CD4-positive, alpha-beta T cell treated with Interleukin-6 at 100 ng/mL for 8 hours (primary cell): ENCODE measurements around the gene RPL39L.
A peak's percentile ranks its signal among the peaks of the same experiment; 100 is the strongest.
"Not testable (repeated sequence)": the region's sequence is repeated elsewhere in the genome, so short reads cannot be mapped to it uniquely, and the experiment has no call there.

Experiments used
- DNase-seq: peaks from one replicate; pipeline ENCODE4 v3.0.0-alpha.2; 2020; ENCODE audit warnings: mixed read lengths, low spot score

RPL39L gene

GRCh38 chr3:187139126-187139894, at the start of gene RPL39L:
TSS of gene RPL39L (minus strand) at chr3:187139496. CDS start at chr3:187121300, 18,196 bp downstream.
- peak; percentile 93 for DNase-seq

GRCh38 chr3:187188931-187189330, 49.6 kb upstream of the RPL39L start:
- no peak for DNase-seq

GRCh38 chr3:187186801-187187421, 47.6 kb upstream of the RPL39L start:
- no peak for DNase-seq

- DNase-seq, result no peak
Measured at GRCh38 chr3:187186375-187186774, 47.1 kb upstream of the RPL39L start.

DNA sequence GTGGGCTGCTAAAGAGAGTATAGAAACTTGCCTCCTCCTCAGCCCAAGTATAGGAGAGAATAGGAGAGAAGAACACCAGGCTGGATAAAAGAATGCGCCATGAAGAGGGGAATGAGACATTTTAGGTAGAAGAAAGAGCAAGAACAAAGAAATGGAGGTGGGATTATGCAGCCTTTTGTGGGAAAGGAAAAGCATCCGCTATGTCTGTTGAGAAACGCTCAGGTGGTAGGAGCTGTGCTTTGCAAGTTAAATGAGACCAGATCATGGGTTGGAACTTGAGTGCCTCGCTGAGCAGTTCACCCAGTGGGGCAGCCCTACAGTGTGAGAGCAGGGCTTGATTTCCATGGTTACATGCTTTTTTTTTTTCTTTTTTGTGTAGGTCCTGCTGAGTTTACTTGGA, 46.5 kb upstream of the RPL39L start:
- no peak for DNase-seq

DNA sequence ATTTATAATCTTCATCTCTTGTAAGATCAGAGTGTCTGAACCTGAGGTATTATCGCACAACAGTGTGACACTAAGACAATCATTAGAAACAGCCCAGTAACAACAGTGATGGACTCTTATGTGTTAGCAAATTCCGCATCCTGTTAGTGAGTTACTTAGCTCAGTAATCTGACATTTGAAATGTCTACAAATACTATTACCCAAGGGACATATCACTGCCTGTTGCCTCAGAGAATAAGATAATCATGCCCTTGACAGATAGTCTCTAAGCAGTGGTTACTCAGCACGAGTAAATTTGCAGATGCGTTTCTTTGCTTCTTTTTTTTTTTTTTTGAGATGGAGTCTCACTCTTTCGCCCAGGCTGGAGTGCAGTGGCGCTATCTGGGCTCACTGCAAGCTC, 44.6 kb upstream of the RPL39L start:
- no peak for DNase-seq

- no peak for DNase-seq
Measured at GRCh38 chr3:187183210-187183862, 44.0 kb upstream of the RPL39L start.

- no peak for DNase-seq
Measured at GRCh38 chr3:187181454-187182170, 42.3 kb upstream of the RPL39L start.

GRCh38 chr3:187172929-187173328, 33.6 kb upstream of the RPL39L start:
- no peak for DNase-seq

DNA sequence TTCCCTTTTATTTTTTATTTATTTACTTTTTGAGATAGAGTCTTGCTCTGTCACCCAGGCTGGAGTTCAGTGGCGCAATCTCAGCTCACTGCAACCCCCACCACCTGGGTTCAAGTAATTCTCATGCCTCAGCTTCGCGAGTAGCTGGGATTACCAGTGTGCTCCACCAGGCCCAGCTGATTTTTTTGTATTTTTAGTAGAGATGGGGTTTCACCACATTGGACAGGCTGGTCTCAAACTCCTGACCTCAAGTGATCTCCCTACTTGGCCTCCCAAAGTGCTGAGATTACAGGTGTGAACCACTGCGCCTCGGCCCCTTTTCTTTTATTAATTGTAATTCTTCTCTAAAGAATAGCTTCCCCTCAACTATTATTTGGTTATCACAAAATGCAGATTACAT, 31.6 kb upstream of the RPL39L start:
- not testable (repeated sequence) for DNase-seq

DNA sequence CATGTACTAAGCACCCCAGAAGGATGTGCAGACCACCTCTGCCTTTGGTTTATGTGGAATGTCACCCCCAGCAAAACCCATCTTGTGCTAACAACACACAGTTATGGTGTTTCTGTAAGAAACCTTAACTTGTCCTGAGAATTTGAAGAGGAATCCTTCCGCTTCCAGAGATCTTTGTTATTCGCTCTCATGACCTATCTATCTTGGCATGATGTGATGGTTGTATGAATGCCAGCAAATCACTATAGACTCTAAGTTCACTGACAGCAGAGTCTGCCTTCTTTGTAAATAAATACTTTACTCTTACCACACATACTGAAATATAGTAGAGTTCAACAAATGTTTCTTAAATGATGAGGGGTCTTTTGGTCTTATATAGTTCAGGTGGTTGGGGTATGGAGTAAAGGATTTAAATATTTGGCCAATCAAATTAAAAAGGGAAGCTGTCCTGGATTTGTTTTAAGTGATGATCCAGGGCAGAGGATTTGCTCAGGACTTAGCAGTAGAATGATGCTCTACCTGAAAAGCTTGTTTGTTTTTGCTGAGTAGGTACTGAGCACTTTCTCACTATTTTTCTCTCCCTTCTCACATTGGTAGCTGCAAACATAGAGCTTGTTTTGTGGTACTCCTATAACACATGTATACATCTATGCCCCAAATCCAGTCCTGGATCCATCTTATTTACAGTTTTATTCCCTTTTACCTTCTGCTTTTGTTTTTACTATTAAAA, 30.1 kb upstream of the RPL39L start:
- DNase-seq, result no peak

GRCh38 chr3:187167777-187168176, 28.5 kb upstream of the RPL39L start:
- no peak for DNase-seq

DNA sequence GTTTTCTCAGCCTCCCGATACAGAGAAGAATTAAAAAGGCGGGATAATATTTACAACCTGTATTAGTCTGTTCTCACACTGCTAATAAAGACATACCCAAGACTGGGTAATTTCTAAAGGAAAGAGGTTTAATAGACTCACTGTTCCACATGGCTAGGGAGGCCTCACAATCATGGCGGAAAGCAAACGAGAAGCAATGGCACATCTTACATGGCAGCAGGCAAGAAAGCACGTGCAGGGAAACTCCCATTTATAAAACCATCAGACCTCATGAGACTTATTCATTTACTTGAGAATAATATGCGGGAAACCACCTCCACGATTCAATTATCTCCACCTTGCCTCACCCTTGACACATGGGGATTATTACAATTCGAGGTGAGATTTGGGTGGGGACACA, 27.5 kb upstream of the RPL39L start:
- DNase-seq, result no peak

GRCh38 chr3:187165144-187165543, 25.8 kb upstream of the RPL39L start:
- peak; percentile 62 for DNase-seq

GRCh38 chr3:187162265-187162953, 23.1 kb upstream of the RPL39L start:
- DNase-seq, result no peak

DNA sequence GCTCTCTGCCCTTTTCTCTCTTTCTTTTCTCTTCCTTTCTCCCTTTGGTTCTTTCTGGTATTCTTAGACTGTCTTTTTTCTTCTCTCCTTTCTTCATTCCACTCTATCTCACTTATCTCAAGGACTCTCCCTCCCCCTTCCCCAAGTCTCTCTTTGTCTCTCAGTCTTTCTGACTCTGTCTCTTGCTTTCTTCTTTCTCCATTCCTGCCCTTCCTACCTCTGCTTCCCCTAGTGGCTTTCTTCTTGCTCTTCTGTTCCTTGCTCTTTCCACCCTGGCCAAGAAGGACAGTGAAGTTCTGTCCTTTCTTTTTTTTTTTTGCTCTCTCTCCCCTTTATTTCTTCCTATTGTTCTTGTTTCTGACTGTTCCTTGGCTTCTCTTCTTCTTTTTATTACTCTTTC, 22.3 kb upstream of the RPL39L start:
- no peak for DNase-seq

GRCh38 chr3:187150599-187150998, 11.3 kb upstream of the RPL39L start:
- peak; percentile 53 for DNase-seq

DNA sequence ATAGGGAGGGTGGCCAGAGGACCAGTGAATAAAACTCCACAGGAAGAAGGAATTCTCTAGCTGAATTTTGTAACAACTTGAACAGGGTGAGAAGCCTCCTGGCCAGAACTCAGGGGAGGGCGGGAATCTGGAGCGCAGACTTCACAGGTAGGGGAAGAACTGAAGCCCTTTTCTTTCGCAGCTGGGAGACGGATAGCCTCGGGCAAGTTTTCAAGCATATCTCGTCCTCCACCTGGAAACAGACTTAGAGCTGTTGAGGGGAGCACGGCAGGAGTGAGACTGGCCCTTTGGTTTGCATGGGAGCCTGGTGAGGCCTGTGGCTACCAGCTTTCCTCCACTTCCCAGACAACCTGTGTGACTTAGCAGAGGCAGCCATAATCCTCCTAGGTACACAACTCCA, 10.9 kb upstream of the RPL39L start:
- no peak for DNase-seq

- no peak for DNase-seq
Measured at GRCh38 chr3:187146389-187146788, 7.1 kb upstream of the RPL39L start.

DNA sequence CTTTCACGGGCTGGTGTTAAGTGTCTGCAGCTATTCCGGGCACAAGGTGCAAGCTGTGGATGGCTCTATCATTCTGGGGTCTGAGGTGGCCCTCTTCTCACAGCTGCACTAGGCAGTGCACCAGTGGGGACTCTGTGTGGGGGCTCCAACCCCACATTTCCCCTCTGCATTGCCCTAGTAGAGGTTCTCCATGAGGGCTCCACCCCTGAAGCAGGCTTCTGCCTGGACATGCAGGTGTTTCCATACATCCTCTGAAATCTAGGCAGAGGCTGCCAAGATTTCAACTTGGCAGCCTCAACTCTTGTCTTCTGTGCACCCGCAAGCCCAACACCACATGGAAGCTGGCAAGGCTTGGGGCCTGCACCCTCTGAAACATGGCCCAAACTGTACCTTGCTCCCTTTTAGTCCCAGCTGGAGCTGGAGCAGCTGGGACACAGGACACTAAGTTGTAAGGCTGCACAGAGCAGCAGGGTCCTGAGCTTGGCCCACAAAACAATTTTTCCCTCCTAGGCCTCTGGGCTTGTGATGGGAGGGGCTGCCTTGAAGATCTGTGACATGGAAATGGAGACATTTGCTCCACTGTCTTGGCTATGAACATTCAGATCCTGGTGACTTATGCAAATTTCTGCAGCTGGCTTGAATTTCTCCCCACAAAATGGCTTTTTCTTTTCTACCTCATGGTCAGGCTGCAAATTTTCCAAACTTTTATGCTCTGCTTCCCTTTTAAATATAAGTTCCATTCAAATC, 6.0 kb upstream of the RPL39L start:
- no peak for DNase-seq

DNA sequence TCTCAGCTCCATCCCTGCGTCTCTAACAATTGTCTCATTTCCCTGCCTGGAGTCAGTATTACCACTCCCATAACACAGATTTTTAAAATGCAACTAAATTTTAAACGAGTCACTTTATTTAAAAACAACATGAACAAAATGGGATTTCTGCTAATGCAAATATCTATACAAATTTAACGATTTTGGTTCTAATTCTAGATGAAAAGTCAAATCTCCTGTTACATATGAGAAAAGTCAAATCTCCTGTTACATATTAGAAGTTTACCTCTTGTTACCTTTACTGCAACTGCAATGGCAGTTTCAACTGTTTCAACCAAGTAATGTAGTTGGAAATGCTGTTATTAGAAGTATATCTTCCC, 578 bp upstream of the RPL39L start:
- no peak for DNase-seq
